Endometrium (tissue), 2 donors: ENCODE measurements around the gene TMIGD1.

Experiments used
- FAIRE-seq: peaks from 2 replicates; lab custom pipeline; 2012; peaks lifted over from hg19 to GRCh38; lab: Jason Lieb, UNC
- donor health status: control.
- donor health status: control.

Gene TMIGD1

GRCh38 chr17:30290077-30290476, 43.8 kb downstream of the TMIGD1 start:
- no peak for FAIRE-seq

GRCh38 chr17:30279156-30279555, 54.7 kb downstream of the TMIGD1 start:
- no peak for FAIRE-seq

GRCh38 chr17:30278032-30278431, 55.8 kb downstream of the TMIGD1 start:
- FAIRE-seq = no peak

GRCh38 chr17:30275911-30276310, 57.9 kb downstream of the TMIGD1 start:
- FAIRE-seq = no peak

- no peak for FAIRE-seq
Measured at GRCh38 chr17:30274887-30275286, 59.0 kb downstream of the TMIGD1 start.

- FAIRE-seq = no peak
Measured at GRCh38 chr17:30273373-30273772, 60.5 kb downstream of the TMIGD1 start.

DNA sequence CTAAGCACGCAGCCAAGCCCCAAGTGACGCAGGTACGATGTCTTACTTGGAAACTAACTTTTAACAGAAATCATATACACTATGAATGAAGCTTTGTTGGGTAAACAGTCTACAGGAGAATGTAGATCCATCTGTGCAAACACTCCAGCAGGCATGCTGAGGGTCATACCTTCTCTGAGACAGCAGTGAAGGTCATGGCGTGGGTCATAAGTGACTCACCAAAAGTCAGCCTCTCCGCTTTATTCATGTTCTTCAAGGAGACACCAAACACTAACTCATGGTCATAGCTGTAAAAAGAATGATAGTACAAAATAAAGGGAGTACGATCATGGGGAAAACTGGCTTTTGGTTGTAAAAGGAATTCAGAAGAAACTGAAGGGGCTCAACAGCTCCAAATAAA, 62.8 kb downstream of the TMIGD1 start:
- no peak for FAIRE-seq

- FAIRE-seq = no peak
Measured at GRCh38 chr17:30267625-30268024, 66.2 kb downstream of the TMIGD1 start.
